H9 (cell line): ENCODE results near the gene CAV3. TPM values are rescaled to one million over a fixed set of nuclear protein-coding genes. Genes with fewer than 3 reads are reported as not detected.

Experiments used
- DNase-seq: peaks from one replicate; pipeline ENCODE4 v3.0.0-alpha.2; 2017
- H2AFZ ChIP-seq: one replicate; pipeline ENCODE4 v1.6.1; 2013; ENCODE audit warnings: mild to moderate bottlenecking, low read length, control low read depth, moderate library complexity
- H2AK5ac ChIP-seq: 2 replicates; pipeline ENCODE4 v1.6.1; 2013; ENCODE audit warnings: low read length, control low read depth, mixed read lengths; ENCODE audit not compliant: insufficient read length
- H2BK120ac ChIP-seq: one replicate; pipeline ENCODE4 v1.6.1; 2013; ENCODE audit warnings: low read depth, mild to moderate bottlenecking, low read length, control low read depth, inconsistent platforms; ENCODE audit not compliant: poor library complexity, severe bottlenecking
- H2BK12ac ChIP-seq: 2 replicates; pipeline ENCODE4 v1.6.1; 2013; ENCODE audit warnings: low read length, control low read depth, mixed read lengths, low read depth; ENCODE audit not compliant: insufficient read length
- H2BK15ac ChIP-seq: 2 replicates; pipeline ENCODE4 v1.6.1; 2013; ENCODE audit warnings: low read depth, low read length, control low read depth
- H2BK20ac ChIP-seq: one replicate; pipeline ENCODE4 v1.6.1; 2013; ENCODE audit warnings: low read depth, mild to moderate bottlenecking, low read length, control low read depth, inconsistent platforms; ENCODE audit not compliant: poor library complexity, severe bottlenecking
- H2BK5ac ChIP-seq: 2 replicates; pipeline ENCODE4 v1.6.1; 2013; ENCODE audit warnings: low read length, control low read depth, mixed read lengths; ENCODE audit not compliant: insufficient read length
- H3K14ac ChIP-seq: 2 replicates; pipeline ENCODE4 v1.6.1; 2013; ENCODE audit warnings: low read length, control low read depth; ENCODE audit not compliant: insufficient read depth
- H3K18ac ChIP-seq: 2 replicates; pipeline ENCODE4 v1.6.1; 2013; ENCODE audit warnings: low read depth, mild to moderate bottlenecking, mixed read lengths, low read length, control low read depth; ENCODE audit not compliant: insufficient read length
- H3K23ac ChIP-seq: 2 replicates; pipeline ENCODE4 v1.6.1; 2013; ENCODE audit warnings: low read length, control low read depth, mixed read lengths, low read depth; ENCODE audit not compliant: insufficient read length
- H3K23me2 ChIP-seq: 2 replicates; pipeline ENCODE4 v1.6.1; 2013; ENCODE audit warnings: low read depth, mild to moderate bottlenecking, mixed read lengths, low read length, control low read depth; ENCODE audit not compliant: insufficient read length, poor library complexity, severe bottlenecking
- H3K27ac ChIP-seq: 2 replicates; pipeline ENCODE4 v1.5.1; 2013; ENCODE audit warnings: low read length, control low read depth, mixed read lengths, low read depth; ENCODE audit not compliant: insufficient read length
- H3K27me3 ChIP-seq: 2 replicates; pipeline ENCODE4 v1.6.1; 2013; ENCODE audit warnings: low read length, control low read depth, inconsistent platforms; ENCODE audit not compliant: insufficient read depth
- H3K4ac ChIP-seq: 2 replicates; pipeline ENCODE4 v1.6.1; 2013; ENCODE audit warnings: low read depth, mild to moderate bottlenecking, control low read depth, inconsistent platforms, low read length, moderate library complexity
- H3K4me1 ChIP-seq: 2 replicates; pipeline ENCODE4 v1.6.1; 2013; ENCODE audit warnings: low read length, control low read depth, inconsistent platforms; ENCODE audit not compliant: insufficient read depth
- H3K4me2 ChIP-seq: 2 replicates; pipeline ENCODE4 v1.6.1; 2013; ENCODE audit warnings: low read length, control low read depth, mixed read lengths; ENCODE audit not compliant: insufficient read length, insufficient read depth
- H3K56ac ChIP-seq: 2 replicates; pipeline ENCODE4 v1.6.1; 2013; ENCODE audit warnings: low read depth, mild to moderate bottlenecking, mixed read lengths, low read length, control low read depth; ENCODE audit not compliant: insufficient read length
- H3K79me1 ChIP-seq: 2 replicates; pipeline ENCODE4 v1.6.1; 2013; ENCODE audit warnings: low read depth, mild to moderate bottlenecking, moderate library complexity, low read length, control low read depth, inconsistent platforms; ENCODE audit not compliant: insufficient read depth, poor library complexity, severe bottlenecking
- H3K79me2 ChIP-seq: 2 replicates; pipeline ENCODE4 v1.6.1; 2013; ENCODE audit warnings: low read length, control low read depth, inconsistent platforms; ENCODE audit not compliant: insufficient read depth
- H3K9ac ChIP-seq: 2 replicates; pipeline ENCODE4 v1.6.1; 2013; ENCODE audit warnings: low read length, control low read depth, mixed read lengths; ENCODE audit not compliant: insufficient read length; ENCODE audit errors: extremely low read depth
- H3K9me3 ChIP-seq: one replicate; pipeline ENCODE4 v1.6.1; 2013; ENCODE audit warnings: low read depth, low read length, inconsistent platforms; ENCODE audit not compliant: control insufficient read depth
- H3T11ph ChIP-seq: one replicate; pipeline ENCODE4 v1.6.1; 2013; ENCODE audit warnings: mild to moderate bottlenecking, low read length, control low read depth, inconsistent platforms
- H4K20me1 ChIP-seq: one replicate; pipeline ENCODE4 v1.6.1; 2013; ENCODE audit not compliant: control insufficient read depth, insufficient read length, insufficient read depth
- H4K5ac ChIP-seq: 2 replicates; pipeline ENCODE4 v1.6.1; 2013; ENCODE audit warnings: low read depth, mild to moderate bottlenecking, mixed read lengths, low read length, control low read depth; ENCODE audit not compliant: insufficient read length
- H4K8ac ChIP-seq: replicated peaks from 2 replicates; pipeline ENCODE4 v1.6.1; 2013; ENCODE audit warnings: low read length, control low read depth, mixed read lengths, low read depth; ENCODE audit not compliant: insufficient read length
- H4K91ac ChIP-seq: 2 replicates; pipeline ENCODE4 v1.6.1; 2013; ENCODE audit warnings: low read depth, mild to moderate bottlenecking, moderate library complexity, mixed read lengths, low read length, control low read depth; ENCODE audit not compliant: insufficient read length
- H3K27ac Mint-ChIP-seq, 3 experiments: 2 replicates in 2 of 3; 3 replicates in 1 of 3; pipeline ENCODE4 v1.8.0; 2020 to 2021; ENCODE audit warnings: mixed read lengths in 3 of 3, mild to moderate bottlenecking in 1 of 3, moderate library complexity in 1 of 3
- H3K27me3 Mint-ChIP-seq: 2 replicates; pipeline ENCODE4 v1.8.0; 2021; ENCODE audit warnings: low read depth, mild to moderate bottlenecking, moderate library complexity, mixed read lengths
- H3K36me3 Mint-ChIP-seq, 3 experiments: 2 replicates in 2 of 3; 3 replicates in 1 of 3; pipeline ENCODE4 v1.8.0; 2020 to 2021; ENCODE audit warnings: low read depth in 3 of 3, mixed read lengths in 3 of 3; ENCODE audit not compliant: insufficient read depth in 1 of 3
- H3K4me1 Mint-ChIP-seq, 2 experiments: 2 replicates each; pipeline ENCODE4 v1.8.0; 2020; ENCODE audit warnings: mixed read lengths in 2 of 2
- H3K4me3 Mint-ChIP-seq, 2 experiments: 2 replicates in 1 of 2; 3 replicates in 1 of 2; pipeline ENCODE4 v1.8.0; 2020 to 2021; ENCODE audit warnings: mild to moderate bottlenecking in 2 of 2, mixed read lengths in 2 of 2, moderate library complexity in 1 of 2
- H3K9me3 Mint-ChIP-seq, 2 experiments: 2 replicates in 1 of 2; 3 replicates in 1 of 2; pipeline ENCODE4 v1.8.0; 2020; ENCODE audit warnings: mild to moderate bottlenecking in 2 of 2, mixed read lengths in 2 of 2, moderate library complexity in 1 of 2
- WGBS: extraction: QIAGEN DNeasy Blood & Tissue Kit; methylation state at CpG from one replicate; pipeline ENCODE4 v1.1.7; 2013; ENCODE audit warnings: missing lambda C conversion rate, low lambda C conversion rate, mixed read lengths; ENCODE audit not compliant: insufficient read length; ENCODE audit errors: extremely low coverage; 5-methylcytosine and 5-hydroxymethylcytosine counted together
- total RNA-seq: library from RNA; stranded (reverse); gene quantifications from 2 replicates; pipeline ENCODE4 v1.2.1, GENCODE V29; 2021
- TF ChIP-seq, protein P1 (sequence below): fragments of 200-600 bp; sonication (generic); conservative IDR thresholded peaks from 3 replicates; pipeline ENCODE4 v1.8.0; 2021; ENCODE audit warnings: antibody characterized with exemption, mild to moderate bottlenecking

CAV3 gene
- total RNA-seq, 1 experiment from 2014 or later = not detected

DNA sequence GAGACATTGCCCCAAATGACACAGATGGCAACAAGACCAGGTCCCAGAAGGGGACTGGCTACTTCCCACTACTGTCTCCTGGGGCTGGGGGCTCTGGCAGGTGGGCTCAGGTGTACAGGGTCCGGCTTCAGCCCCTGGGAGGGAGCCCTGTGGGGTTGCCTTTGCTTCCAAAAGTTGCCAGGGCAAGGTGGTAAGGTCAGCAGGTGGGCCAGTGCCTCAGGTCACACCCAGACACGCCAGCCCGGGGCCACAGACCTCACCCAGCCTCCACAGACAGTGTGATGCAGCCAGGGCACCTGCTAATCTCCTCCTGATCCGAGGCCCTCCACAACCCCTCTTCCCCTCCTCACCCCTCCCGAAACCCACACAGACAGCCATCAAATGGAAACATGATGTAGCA lies 28.3 kb downstream of the CAV3 start:
- Histone ChIP-seq H3K18ac (no peak overlapping the region), H4K8ac (no peak overlapping the region), H3K79me2 (no peaks in the 10 kb centered on the region), H2BK5ac (no peak overlapping the region), H3K4ac (no peak overlapping the region), H3K27ac (no peak overlapping the region), H2BK15ac (no peak overlapping the region), H3K4me2 (no peak overlapping the region), H2BK120ac (no peak overlapping the region), H4K5ac (no peak overlapping the region), H4K91ac (no peak overlapping the region), H3K14ac (no peak overlapping the region), H2BK20ac (no peak overlapping the region), H3K79me1 (no peaks in the 10 kb centered on the region), H2AK5ac (no peak overlapping the region), H3K23ac (no peak overlapping the region), H3K56ac (no peak overlapping the region), H2BK12ac (no peak overlapping the region), H3K27me3 (peaks cover 5% of the 10 kb centered on the region; the same call in 1 of the 2 replicates), H3K9me3 (no peaks in the 10 kb centered on the region), H3K23me2 (no peaks in the 10 kb centered on the region), H3K9ac (no peak overlapping the region), H3K4me1 (no peaks in the 10 kb centered on the region), H4K20me1 (no peaks in the 10 kb centered on the region), H2AFZ (no peak overlapping the region), H3T11ph (no peak overlapping the region)
- no CpG with 5 or more reads among the region's 5 CpGs for WGBS
- Mint-ChIP-seq H3K27me3 (peaks cover 64% of the 10 kb centered on the region), H3K27ac (no peak overlapping the region), H3K36me3 (no peaks in the 10 kb centered on the region; a peak in 1 of 7 replicates), H3K4me3 (no peak overlapping the region), H3K9me3 (no peaks in the 10 kb centered on the region), H3K4me1 (peaks cover 3% of the 10 kb centered on the region in 2 experiments; a peak in 2 of 4 replicates)
- TF ChIP-seq, protein P1, sequence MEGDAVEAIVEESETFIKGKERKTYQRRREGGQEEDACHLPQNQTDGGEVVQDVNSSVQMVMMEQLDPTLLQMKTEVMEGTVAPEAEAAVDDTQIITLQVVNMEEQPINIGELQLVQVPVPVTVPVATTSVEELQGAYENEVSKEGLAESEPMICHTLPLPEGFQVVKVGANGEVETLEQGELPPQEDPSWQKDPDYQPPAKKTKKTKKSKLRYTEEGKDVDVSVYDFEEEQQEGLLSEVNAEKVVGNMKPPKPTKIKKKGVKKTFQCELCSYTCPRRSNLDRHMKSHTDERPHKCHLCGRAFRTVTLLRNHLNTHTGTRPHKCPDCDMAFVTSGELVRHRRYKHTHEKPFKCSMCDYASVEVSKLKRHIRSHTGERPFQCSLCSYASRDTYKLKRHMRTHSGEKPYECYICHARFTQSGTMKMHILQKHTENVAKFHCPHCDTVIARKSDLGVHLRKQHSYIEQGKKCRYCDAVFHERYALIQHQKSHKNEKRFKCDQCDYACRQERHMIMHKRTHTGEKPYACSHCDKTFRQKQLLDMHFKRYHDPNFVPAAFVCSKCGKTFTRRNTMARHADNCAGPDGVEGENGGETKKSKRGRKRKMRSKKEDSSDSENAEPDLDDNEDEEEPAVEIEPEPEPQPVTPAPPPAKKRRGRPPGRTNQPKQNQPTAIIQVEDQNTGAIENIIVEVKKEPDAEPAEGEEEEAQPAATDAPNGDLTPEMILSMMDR = no peak
- DNase-seq = peak; percentile 21
